ENCODE results near the gene TUBGCP6. TPM values are rescaled to one million over a fixed set of nuclear protein-coding genes. Genes with fewer than 3 reads are reported as not detected.

The TUBGCP6 gene
- total RNA-seq, 2 donors from 2014 or later = 19.2 to 33.4 TPM

DNA sequence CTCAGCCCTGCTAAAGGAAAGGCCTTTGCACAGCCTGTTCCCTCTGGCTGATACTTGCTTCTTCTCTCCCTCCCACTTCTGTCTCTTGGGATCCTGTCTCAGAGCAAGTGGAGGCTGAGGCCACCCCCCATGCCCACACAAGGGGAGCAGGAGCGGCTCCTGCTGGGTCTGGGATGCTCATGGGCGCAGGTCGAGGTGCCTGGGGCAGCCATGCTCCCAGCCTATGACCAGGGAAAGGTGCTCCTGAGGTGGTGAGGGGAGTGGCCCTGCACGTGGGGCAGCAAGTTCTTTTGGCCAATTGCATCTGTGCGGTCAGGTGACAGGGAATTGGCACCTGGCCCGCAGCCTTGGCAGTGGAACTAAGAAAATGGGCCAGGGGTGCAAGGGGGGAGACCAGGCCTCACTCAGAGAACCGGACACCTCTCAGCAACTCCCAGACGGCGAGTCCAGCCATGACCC is 23.9 kb upstream of the TUBGCP6 start:
- peak; percentile 54 for DNase-seq
- Histone ChIP-seq H3K9ac (ENCODE audit: low read depth in 2 of 2, low read length in 2 of 2) (no peak overlapping the region), H3K36me3 (no peaks in the 10 kb centered on the region), H3K9me3 (no peaks in the 10 kb centered on the region), H3K4me1 (peaks cover 16% of the 10 kb centered on the region), H3K27me3 (peaks cover 29% of the 10 kb centered on the region), H3K27ac (no peak overlapping the region), H3K4me3 (no peak overlapping the region)
- intact Hi-C loops (cut with DNase I) = no loop called here
- TF ChIP-seq, protein P1, sequence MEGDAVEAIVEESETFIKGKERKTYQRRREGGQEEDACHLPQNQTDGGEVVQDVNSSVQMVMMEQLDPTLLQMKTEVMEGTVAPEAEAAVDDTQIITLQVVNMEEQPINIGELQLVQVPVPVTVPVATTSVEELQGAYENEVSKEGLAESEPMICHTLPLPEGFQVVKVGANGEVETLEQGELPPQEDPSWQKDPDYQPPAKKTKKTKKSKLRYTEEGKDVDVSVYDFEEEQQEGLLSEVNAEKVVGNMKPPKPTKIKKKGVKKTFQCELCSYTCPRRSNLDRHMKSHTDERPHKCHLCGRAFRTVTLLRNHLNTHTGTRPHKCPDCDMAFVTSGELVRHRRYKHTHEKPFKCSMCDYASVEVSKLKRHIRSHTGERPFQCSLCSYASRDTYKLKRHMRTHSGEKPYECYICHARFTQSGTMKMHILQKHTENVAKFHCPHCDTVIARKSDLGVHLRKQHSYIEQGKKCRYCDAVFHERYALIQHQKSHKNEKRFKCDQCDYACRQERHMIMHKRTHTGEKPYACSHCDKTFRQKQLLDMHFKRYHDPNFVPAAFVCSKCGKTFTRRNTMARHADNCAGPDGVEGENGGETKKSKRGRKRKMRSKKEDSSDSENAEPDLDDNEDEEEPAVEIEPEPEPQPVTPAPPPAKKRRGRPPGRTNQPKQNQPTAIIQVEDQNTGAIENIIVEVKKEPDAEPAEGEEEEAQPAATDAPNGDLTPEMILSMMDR (IDR thresholded peaks at IDR 0.05) = no peak

DNA sequence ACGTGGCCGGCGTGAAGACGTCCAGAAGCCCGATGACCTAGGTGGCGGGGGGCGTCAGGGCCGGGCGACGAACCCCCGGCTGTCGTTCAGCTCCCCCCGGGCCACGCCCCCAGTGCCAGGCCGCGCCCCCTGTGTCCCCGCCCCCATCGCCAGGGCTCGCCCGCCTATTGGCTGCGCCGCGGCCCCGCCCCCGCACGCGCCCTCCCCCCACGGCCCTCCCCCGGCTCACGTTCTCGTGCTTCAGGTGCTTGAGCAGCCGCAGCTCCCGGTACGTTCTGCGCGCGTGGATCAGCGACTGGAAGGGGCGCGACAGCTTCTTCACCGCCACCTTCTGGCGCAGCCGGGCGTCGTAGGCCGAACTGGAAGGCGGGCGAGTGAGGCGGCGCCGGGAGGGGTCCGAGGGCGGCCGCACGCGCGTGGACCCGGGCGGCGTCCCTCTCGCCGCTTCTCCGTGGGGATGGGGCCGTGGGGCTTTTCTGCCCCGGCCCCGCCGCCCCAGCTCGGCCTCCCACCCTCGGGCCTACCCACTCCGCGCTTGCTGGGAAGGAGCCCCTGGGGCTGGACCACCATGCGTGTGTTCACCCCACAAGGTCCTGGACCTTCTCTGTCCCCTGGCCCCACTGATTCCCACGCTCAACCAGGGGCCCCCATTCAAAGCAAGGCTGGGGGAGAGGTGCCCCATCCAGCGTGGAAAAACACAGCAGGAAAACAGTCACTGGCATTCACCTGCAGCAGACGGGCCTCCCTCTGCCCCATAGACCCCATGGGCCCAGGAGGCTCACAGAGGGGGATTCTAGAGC is 23.0 kb upstream of the TUBGCP6 start:
- TF ChIP-seq, protein P1 (IDR thresholded peaks at IDR 0.05) = no peak
- DNase-seq = peak; percentile 73
- Histone ChIP-seq H3K27me3 (peaks cover 36% of the 10 kb centered on the region), H3K4me1 (peaks cover 16% of the 10 kb centered on the region), H3K4me3 (peak overlapping the region; percentile 9), H3K27ac (no peak overlapping the region), H3K36me3 (no peaks in the 10 kb centered on the region), H3K9me3 (no peaks in the 10 kb centered on the region), H3K9ac (ENCODE audit: low read depth in 2 of 2, low read length in 2 of 2) (no peak overlapping the region)
- intact Hi-C loops (cut with DNase I) = no loop called here

DNA sequence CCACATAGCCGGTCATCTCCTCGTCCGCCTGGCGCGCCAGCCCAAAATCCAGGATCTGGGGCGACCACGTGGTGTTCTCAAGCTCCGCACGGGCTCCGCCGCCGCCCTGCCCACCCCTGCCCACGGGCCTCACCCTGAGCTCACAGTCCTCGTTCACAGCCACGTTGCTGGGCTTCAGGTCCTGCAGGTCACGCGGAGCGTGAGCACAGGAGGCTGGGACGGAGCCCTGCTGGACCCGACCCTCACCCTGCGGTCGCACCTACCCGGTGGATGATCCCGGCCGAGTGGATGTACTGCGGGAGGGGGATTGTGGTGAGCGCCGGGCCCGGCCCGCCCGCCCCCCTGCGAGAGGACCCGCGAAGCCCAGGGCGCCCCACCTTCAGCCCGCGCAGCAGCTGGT is 22.2 kb upstream of the TUBGCP6 start:
- Histone ChIP-seq H3K9ac (ENCODE audit: low read depth in 2 of 2, low read length in 2 of 2) (no peak overlapping the region), H3K36me3 (no peaks in the 10 kb centered on the region), H3K9me3 (no peaks in the 10 kb centered on the region), H3K4me1 (peaks cover 15% of the 10 kb centered on the region), H3K4me3 (no peak overlapping the region), H3K27me3 (peaks cover 41% of the 10 kb centered on the region), H3K27ac (no peak overlapping the region)
- DNase-seq = no peak
- intact Hi-C loops (cut with DNase I) = no loop called here
- TF ChIP-seq, protein P1 (IDR thresholded peaks at IDR 0.05) = no peak

DNA sequence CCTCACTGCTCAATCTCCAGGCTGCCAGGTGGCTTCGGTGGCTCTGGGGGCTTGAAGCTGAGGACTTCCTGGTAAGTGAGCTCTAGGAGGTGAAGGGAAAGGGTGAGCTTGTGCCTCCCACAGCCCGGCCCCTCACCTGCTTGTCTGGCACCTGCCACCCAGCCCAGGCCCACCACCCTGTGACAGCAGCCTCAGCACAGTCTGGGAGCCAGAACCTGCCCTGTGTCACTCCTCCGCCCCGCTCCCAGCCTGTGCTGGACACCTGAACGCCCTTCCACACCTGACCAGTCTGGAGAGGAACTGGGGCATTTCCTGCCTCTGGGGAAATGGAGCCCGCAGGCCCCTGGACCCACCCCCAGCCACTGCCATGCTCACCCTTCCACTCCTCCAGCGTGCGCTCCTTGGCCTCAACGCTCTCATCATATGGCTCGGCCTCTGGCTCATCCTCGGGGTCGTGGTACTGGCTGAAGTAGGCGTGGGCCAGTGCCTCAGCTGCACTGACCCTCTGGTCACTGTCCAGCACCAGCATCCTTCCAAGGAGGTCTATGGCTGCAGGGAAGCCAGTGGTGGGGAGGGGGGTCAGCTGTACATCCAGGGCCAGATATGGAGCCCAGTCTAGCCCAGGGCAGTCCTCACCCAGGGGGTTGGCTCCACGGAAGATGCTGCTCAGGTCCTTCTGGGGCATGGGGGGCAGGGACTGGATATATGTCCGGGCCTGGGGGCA is 20.3 kb upstream of the TUBGCP6 start:
- Histone ChIP-seq H3K4me3 (no peak overlapping the region), H3K36me3 (no peaks in the 10 kb centered on the region), H3K4me1 (no peaks in the 10 kb centered on the region), H3K9me3 (no peaks in the 10 kb centered on the region), H3K27ac (no peak overlapping the region), H3K27me3 (peaks cover 37% of the 10 kb centered on the region), H3K9ac (ENCODE audit: low read depth in 2 of 2, low read length in 2 of 2) (no peak overlapping the region)
- intact Hi-C loops (cut with DNase I) = no loop called here
- no peak for DNase-seq
- TF ChIP-seq, protein P1 (IDR thresholded peaks at IDR 0.05) = no peak

DNA sequence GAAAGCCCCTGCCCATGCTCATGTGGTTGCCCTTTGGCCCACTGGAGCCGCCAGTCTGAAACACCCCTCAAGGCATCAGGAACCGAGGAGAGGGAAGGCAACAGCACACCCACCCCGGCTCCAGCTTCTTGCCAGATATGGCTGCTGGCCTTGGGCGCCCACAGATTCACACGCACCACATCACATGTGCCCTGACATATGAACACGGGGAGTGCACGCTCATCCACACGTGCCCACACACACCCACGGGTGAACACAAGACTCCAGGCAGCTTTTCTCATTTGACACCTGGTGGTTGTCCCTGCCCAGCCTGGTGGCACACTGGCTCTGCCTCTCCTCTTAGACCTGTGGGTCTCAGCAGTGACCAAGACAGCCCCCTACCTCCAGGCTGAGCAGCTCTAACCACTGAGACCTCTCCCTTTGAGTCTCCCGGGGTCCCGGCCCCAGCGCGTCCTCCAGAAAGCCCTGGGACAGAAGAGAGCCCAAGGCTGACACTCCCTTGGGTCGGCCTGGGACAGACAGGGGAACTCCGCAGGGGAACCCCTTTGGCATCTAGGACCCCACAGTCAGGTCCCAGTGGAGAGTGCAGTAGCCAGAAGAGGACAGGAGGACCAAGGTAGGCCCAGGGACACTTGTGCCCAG is 19.4 kb upstream of the TUBGCP6 start:
- Histone ChIP-seq H3K27me3 (peaks cover 29% of the 10 kb centered on the region), H3K9ac (ENCODE audit: low read depth in 2 of 2, low read length in 2 of 2) (no peak overlapping the region), H3K27ac (no peak overlapping the region), H3K4me3 (no peak overlapping the region), H3K36me3 (no peaks in the 10 kb centered on the region), H3K9me3 (no peaks in the 10 kb centered on the region), H3K4me1 (no peaks in the 10 kb centered on the region)
- TF ChIP-seq, protein P1 (IDR thresholded peaks at IDR 0.05) = no peak
- intact Hi-C loops (cut with DNase I) = no loop called here
- no peak for DNase-seq
